HG03280 (cell line): ENCODE results near the gene DNLZ.
"Not testable (repeated sequence)": the region's sequence is repeated elsewhere in the genome, so short reads cannot be mapped to it uniquely, and the experiment has no call there.

Experiments
- ATAC-seq: cut with Tn5 transposase; IDR thresholded peaks from one replicate; pipeline ENCODE4 v1.9.1; 2021; ENCODE audit warnings: mild to moderate bottlenecking, moderate library complexity; ENCODE audit not compliant: unreplicated experiment

The DNLZ gene

DNA sequence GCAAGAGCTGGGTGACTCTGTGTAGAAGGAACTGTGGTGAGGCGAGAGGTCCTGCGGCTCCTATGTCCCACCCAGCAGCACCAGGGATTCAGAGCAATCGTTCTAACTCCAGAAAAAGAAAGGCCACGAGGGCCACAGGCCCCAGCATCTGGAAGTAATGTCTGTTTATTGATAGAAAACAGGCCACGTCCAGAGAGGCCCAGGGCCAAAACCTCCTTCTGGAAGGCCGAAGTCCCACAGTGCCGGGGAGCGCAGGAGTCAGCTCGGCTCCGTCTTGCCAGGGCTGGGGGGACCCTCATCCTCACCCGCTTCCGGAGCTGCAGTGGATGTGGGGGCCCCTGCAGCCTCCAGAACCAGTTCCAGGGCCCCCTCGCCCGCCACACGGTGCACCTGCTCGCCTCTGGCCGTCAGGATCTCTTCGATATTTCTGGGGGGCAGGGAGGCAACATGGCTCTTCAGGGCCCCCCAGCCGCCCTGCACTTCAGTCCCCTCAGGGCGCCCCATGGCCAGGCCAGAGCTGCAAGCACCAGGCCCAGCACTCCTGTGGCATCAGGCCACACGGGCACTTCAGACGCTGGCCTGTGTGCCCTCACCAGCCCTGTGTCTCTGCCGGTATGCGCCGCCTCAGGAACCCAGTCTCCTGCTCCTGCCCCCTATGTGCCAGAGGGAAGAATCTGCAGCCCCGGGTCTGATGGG lies 1.6 kb downstream of the DNLZ start:
- ATAC-seq = no peak

DNA sequence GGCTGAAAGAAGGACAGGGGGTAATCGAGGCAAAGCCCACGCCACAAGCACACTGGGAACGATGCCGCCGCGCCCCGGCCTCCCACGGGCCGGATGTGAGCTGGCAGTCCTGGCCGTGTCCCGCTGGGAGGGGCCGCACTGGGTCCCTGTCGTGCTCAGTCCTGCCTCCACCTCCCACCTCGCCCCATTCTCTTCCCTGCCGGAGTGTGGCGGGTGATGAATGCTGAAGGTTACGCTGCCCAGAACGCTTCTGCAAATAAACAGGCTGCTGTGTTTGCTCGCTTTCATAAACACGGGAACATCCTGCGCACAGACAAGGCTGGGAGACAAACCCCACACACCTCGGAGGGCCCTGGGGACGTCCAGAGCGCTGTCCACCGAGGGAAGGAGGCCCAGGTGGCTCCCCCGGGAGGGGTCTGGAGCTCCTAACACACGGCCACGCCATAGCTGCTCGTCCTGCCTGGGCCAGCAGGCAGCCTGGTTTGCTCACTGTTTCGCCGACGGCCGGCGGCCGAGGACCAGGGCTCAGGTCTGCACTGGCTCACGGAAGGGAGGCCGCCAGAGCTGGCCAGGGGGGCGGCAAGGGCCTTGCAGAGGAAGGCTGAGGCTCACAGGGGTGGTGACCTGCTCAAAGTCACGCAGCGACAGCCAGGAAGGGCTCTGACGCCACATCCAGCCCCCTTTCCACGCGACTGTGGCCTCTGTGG lies 2.3 kb downstream of the DNLZ start:
- ATAC-seq = no peak

- ATAC-seq = no peak
These were observed 3.5 kb downstream of the DNLZ start for GRCh38 chr9:136359774-136360718.

DNA sequence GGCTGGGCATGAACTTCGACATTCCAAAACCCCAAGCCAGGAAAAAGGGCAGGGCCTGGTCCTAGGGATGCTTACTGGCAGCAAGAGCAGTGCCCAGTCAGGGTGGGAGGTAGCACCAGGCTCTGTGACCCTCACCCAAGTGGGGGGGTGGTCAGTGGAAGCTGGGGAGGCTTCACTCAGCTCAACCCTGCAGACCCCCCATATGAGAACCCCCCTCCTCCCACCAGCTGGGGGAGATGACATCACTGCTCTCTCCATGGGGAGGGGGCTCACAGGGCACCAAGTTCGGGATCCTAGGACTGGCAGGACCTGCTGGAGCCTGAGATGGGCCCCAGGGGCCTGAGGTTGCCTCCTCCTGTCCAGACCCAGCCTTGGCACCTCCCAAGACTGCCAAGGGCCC lies 4.7 kb downstream of the DNLZ start:
- no peak for ATAC-seq

DNA sequence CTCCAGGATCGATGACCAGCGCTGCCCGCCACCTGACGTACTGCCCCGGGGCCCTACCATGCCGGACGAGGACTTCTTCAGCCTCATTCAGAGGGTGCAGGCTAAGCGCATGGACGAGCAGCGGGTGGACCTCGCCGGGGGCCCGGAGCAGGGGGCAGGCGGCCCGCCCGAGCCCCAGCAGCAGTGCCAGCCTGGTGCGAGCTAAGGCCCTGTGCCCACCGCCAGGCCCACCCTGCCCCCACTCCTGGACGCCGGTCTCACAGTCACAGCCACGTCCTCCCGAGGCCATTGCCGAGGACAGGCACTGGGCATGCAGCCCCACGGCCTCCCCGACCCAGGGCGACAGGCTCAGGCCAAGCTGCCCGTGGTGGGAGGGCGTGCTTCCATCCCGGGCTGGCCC lies 5.5 kb downstream of the DNLZ start:
- no peak for ATAC-seq

DNA sequence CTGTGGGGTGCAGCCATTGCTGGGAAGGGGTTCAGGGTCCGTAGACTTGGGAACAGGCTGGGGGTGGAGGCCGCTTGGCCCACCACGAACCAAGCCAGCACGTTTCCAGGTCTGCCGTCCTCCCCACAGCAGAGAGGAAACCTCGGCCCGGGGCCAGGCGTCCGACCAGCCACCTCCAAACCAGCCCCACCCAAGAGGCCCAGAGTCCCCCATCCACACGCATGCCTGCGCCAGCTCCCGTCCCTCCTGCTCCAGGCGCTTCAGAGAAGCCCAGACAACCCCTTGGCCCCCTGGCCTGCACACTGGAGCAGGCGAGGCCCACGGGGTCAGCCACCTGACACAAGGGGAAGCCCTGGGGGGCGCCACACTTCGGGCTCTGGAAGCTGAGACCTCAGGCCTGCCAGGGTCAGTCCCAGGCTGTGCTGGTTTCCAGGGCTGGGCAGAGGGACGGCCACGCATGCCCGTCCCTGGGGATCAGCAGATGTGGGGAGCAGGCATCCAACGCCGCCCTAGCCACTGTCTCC lies 6.3 kb downstream of the DNLZ start:
- no peak for ATAC-seq

DNA sequence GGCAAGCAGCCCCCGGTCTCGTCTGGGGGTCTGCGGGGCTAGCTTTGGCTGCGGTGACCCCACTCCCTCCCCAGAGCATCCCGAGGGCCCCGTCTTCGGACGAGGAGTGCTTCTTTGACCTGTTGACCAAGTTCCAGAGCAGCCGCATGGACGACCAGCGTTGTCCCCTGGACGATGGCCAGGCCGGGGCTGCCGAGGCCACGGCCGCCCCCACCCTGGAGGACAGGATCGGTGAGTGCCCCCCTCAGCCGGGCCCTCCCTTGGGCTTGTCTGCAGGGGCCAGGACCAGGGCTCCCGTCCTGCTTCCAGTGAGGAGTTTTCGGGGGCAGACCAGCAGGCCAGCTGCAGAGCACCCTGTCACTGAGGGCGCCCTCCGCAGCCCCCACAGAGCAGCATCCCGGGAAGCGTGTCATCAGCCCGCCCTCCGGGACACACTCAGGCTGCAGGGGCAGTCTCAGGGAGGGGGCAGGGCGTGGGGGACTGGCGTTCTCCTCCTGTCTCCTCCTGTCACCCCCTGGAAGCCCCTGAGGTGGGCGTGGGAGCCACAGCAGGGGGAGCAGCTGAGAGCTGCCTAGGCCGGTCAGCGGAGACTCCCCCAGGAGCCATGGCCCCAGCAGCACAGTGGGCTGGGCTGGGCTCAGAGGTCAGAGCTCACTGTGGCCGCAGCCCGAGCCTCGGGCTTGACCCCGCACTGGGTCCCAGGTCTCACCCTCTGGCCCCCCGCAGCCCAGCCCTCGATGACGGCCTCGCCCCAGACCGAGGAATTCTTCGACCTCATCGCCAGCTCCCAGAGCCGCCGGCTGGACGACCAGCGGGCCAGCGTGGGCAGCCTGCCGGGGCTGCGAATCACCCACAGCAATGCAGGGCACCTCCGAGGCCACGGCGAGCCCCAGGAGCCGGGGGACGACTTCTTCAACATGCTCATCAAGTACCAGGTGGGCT lies 7.7 kb downstream of the DNLZ start:
- ATAC-seq = no peak

GRCh38 chr9:136354592-136355085 lies 8.9 kb downstream of the DNLZ start:
- no peak for ATAC-seq

GRCh38 chr9:136353757-136354488 lies 9.6 kb downstream of the DNLZ start:
- no peak for ATAC-seq

DNA sequence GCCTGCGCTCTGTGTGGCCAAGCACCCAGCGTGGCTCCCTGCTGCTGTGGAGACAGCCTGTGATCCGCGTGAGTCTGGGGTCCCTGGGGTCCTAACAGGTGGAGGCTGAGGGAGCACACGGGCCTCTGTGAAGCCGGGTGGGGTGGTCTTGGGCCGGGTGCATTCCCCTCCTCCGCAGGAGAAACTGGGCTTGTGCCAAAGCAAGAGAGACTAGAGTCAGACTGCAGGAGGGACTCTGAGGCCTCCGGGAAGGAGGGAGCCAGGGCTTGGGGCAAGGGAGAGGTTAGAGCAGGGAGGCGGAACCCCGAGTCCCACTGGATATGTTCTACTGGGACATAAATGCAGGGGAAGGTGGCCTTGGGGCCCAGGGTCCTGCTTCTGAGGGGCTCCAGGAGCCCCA lies 10.5 kb downstream of the DNLZ start:
- ATAC-seq = no peak

GRCh38 chr9:136352682-136353081 lies 10.9 kb downstream of the DNLZ start:
- ATAC-seq = no peak

DNA sequence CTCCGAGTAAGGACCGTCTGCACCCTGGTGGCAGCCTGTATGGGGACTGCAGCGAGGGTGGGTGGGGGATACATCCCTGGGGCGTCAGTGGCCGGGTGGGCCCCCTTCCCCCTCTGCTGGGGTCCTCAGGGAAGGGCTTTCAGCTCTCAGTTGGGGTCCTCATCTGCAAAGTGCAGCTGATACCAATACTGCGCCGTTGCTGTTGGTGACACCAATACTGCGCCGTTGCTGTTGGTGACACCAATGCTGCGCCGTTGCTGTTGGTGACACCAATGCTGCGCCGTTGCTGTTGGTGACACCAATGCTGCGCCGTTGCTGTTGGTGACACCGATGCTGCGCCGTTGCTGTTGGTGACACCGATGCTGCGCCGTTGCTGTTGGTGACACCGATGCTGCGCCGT lies 11.7 kb downstream of the DNLZ start:
- not testable (repeated sequence) for ATAC-seq

DNA sequence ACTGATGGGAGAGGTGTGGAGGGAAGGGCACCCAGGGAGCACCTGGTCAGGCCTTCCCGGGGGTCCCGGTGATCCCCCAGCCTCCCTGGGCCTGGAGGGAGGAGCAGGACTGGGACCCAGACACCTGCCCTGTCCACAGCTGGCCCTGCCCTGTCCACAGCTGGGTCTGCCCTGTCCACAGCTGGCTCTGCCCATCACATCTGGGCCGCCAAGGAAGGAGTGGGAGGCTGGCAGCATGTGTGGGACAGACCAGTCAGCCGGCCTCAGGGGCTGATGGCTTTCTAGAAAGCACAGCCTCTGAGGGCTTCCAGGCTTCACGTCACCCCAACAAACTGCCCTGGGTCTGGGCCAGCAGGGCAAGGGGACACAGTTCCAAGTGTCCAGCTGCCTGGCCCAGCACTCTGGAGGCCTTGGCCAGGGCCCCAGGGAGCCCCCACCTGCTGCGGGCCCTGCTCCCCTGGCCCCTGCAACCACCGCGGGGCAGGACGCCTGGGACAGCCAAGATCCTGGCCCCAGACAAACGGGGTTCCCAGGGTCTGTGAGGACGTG lies 12.2 kb downstream of the DNLZ start:
- ATAC-seq = no peak

DNA sequence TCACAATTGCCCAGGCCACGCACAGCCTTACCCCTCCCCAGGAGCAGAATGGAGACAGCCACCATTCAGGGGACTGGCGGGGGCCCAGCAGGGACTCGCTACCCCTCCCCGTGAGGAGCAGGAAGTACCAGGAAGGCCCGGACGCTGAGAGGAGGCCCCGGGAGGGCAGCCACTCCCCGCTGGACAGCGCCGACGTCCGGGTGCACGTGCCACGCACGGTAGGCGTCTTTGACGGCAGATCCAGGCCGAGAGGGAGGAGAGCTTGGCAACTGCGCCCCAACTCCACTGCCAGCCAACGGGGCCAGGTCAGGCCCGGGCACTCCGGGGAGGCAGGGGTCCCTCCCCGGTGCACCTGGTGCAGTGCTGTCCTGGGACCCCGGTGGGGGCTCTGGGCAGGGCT lies 14.0 kb downstream of the DNLZ start:
- no peak for ATAC-seq

DNA sequence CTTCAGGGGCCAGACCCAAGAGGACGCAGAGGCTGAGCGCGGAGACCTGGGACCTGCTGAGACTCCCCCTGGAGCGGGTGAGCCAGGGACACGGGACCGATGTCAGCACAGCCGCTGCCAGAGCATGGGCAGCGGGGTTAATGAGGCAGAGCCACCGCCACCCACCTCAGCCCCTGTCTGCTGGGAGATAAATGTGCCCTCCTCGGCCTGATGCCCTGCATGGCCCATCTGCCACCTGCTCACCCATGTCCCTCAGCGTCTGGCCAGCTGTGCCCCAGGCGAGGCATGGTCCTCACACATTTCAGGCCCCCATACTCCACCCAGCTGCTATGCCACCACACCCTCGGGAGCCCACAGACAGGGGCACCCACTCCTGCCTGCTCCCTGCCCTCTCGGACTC lies 14.9 kb downstream of the DNLZ start:
- ATAC-seq = no peak

- no peak for ATAC-seq
These were observed 15.9 kb downstream of the DNLZ start for GRCh38 chr9:136347472-136348256.

GRCh38 chr9:136346927-136347465 lies 16.5 kb downstream of the DNLZ start:
- no peak for ATAC-seq

DNA sequence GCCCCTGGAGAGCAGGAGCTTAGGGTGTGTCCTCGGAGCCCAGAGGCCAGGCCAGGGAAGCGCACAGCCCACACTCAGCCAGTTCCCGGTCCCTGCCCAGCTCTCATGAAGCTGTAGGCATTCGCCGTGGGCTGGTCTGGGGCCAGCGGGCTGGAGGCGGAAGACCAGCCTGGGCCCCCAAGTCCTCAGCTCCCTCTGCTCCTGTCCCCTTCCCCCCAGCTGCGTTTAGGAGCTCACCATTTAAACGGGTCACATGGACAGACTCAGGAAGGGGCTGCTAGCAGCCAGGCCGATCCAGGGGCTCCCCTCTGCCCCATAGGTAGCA lies 17.4 kb downstream of the DNLZ start:
- ATAC-seq = no peak
